CD4-positive, alpha-beta T cell treated with Interleukin-15 for 4 hours (primary cell): Measurements from ENCODE around the gene FOLR1.
"Not testable (repeated sequence)": the region's sequence is repeated elsewhere in the genome, so short reads cannot be mapped to it uniquely, and the experiment has no call there.

Source experiments
- DNase-seq: peaks from one replicate; pipeline ENCODE4 v3.0.0-alpha.2; 2020; ENCODE audit warnings: low spot score

Gene FOLR1

GRCh38 chr11:72191961-72192381 is at the start of gene FOLR1:
Gene FOLR1, plus strand, starts transcription at chr11:72192140. Its CDS starts 34 bp downstream, at chr11:72192174.
- DNase-seq, result no peak

GRCh38 chr11:72142543-72142942 is 49.4 kb upstream of the FOLR1 start:
- not testable (repeated sequence) for DNase-seq

- DNase-seq, result no peak
These were observed 47.0 kb upstream of the FOLR1 start for GRCh38 chr11:72144807-72145565.

GRCh38 chr11:72146625-72147024 is 45.3 kb upstream of the FOLR1 start:
- DNase-seq, result no peak

- no peak for DNase-seq
These were observed 41.1 kb upstream of the FOLR1 start for GRCh38 chr11:72150882-72151281.

- not testable (repeated sequence) for DNase-seq
These were observed 38.1 kb upstream of the FOLR1 start for GRCh38 chr11:72153874-72154273.

GRCh38 chr11:72154816-72155215 is 37.1 kb upstream of the FOLR1 start:
- DNase-seq, result no peak

GRCh38 chr11:72155751-72156150 is 36.2 kb upstream of the FOLR1 start:
- no peak for DNase-seq

- no peak for DNase-seq
These were observed 34.8 kb upstream of the FOLR1 start for GRCh38 chr11:72157131-72157530.

- DNase-seq, result no peak
These were observed 31.6 kb upstream of the FOLR1 start for GRCh38 chr11:72160319-72160718.

GRCh38 chr11:72162891-72163492 is 28.9 kb upstream of the FOLR1 start:
- DNase-seq, result no peak

GRCh38 chr11:72164187-72164586 is 27.8 kb upstream of the FOLR1 start:
- not testable (repeated sequence) for DNase-seq

- not testable (repeated sequence) for DNase-seq
These were observed 22.8 kb upstream of the FOLR1 start for GRCh38 chr11:72169046-72169555.

GRCh38 chr11:72169754-72170153 is 22.2 kb upstream of the FOLR1 start:
- not testable (repeated sequence) for DNase-seq

- not testable (repeated sequence) for DNase-seq
These were observed 19.9 kb upstream of the FOLR1 start for GRCh38 chr11:72172043-72172442.

- no peak for DNase-seq
These were observed 18.6 kb upstream of the FOLR1 start for GRCh38 chr11:72173291-72173690.

GRCh38 chr11:72174302-72175070 is 17.5 kb upstream of the FOLR1 start:
- DNase-seq, result no peak

- no peak for DNase-seq
These were observed 14.3 kb upstream of the FOLR1 start for GRCh38 chr11:72177656-72178055.

GRCh38 chr11:72179049-72179803 is 12.7 kb upstream of the FOLR1 start:
- DNase-seq, result no peak

- no peak for DNase-seq
These were observed 12.0 kb upstream of the FOLR1 start for GRCh38 chr11:72179804-72180396.

- not testable (repeated sequence) for DNase-seq
These were observed 10.9 kb upstream of the FOLR1 start for GRCh38 chr11:72180892-72181552.
